ENCODE results near the gene FBXL19. TPM values are rescaled to one million over a fixed set of nuclear protein-coding genes. Genes with fewer than 3 reads are reported as not detected.

Gene FBXL19
- total and polyA plus RNA-seq, 2 of the 8 experiments (the other 6 are each of a cell fraction or from before 2014, with no cell fraction given): 47.2 to 72.2 TPM

DNA sequence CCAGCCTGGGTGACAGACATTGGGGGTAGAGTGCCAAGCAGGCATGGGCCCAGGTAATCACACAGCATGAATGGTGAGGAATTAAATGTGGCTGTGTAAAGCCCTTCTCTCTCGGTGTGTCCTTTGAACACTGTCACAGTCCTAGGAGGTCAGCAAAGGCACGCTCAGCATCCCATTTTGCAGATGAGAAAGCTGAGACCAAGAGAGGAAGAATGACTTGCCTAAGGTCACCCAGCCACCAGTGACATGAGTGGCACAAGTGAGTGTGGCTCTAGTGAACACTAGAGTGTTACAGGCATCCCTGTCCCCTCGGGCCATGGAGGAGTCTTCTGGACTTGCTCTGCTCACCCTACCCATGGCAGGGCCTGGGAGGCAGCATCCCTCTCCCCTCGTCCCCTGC, 16.3 kb upstream of the FBXL19 start:
- no peak overlapping the region for H2BK15ac ChIP-seq (ENCODE audit: low read length)

More for the DNA sequence above, 16.3 kb upstream of the FBXL19 start:
- WGBS, 2 experiments (ENCODE audit: extremely low coverage in 1 of 2, insufficient coverage in 1 of 2, insufficient read length in 1 of 2, insufficient replicate concordance in 2 of 2, low coverage in 1 of 2, low lambda C conversion rate in 2 of 2, missing lambda C conversion rate in 1 of 2): 87% methylated on average over 4 of the region's 4 CpGs; no CpG with 5 or more reads in 1 of the 2 experiments
- Histone ChIP-seq H3K4me2 (ENCODE audit: insufficient read depth in 1 of 2, low read depth in 2 of 2, low read length in 2 of 2) (no peak overlapping the region), H2BK20ac (ENCODE audit: low read length) (no peak overlapping the region), H3K79me1 (ENCODE audit: low read depth, low read length) (no peaks in the 10 kb centered on the region), H3K4me3 (ENCODE audit: extremely low read depth in 1 of 4, insufficient read depth in 2 of 4, low read depth in 3 of 4, low read length in 4 of 4) (no peak overlapping the region), H3K23me2 (ENCODE audit: low read depth, low read length) (no peaks in the 10 kb centered on the region; the same call in 1 of the 2 replicates), H2AFZ (ENCODE audit: low read length) (no peak overlapping the region), H3K9ac (replicated peaks in 1 of 4; ENCODE audit: extremely low read depth in 1 of 4, low read depth in 3 of 4, low read length in 3 of 4) (no peak overlapping the region), H2BK5ac (ENCODE audit: low read depth, low read length) (no peak overlapping the region), H3K36me3 (ENCODE audit: control insufficient read depth in 2 of 4, insufficient read depth in 4 of 4, low read length in 3 of 4) (no peaks in the 10 kb centered on the region), H4K8ac (ENCODE audit: extremely low read depth, insufficient read depth, low read length) (no peak overlapping the region), H4K5ac (ENCODE audit: insufficient read length, low read depth, low read length) (no peak overlapping the region), H4K20me1 (replicated peaks in 1 of 2; ENCODE audit: control insufficient read depth in 1 of 2, insufficient read depth in 2 of 2, low read length in 2 of 2) (no peaks in the 10 kb centered on the region), H2BK12ac (ENCODE audit: low read depth, low read length) (no peak overlapping the region), H2AK5ac (ENCODE audit: low read depth, low read length) (no peak overlapping the region), H3K18ac (ENCODE audit: extremely low read depth, low read length) (no peak overlapping the region), H3K27me3 (replicated peaks in 1 of 4; ENCODE audit: control insufficient read depth in 3 of 4, extremely low read depth in 1 of 4, insufficient read depth in 3 of 4, low read length in 3 of 4) (0 out of 7 replicates have a peak, but pooled peaks cover 0 to 5% (median 0%) of the 10 kb centered on the region in 4 experiments), H3K79me2 (ENCODE audit: control insufficient read depth in 1 of 2, insufficient read depth in 2 of 2, low read length in 2 of 2) (no peaks in the 10 kb centered on the region), H2BK120ac (replicated peaks; ENCODE audit: low read depth, low read length) (no peak overlapping the region), H3K9me3 (ENCODE audit: insufficient read depth in 2 of 2, low read depth in 1 of 2, low read length in 1 of 2) (no peaks in the 10 kb centered on the region), H4K91ac (replicated peaks; ENCODE audit: insufficient read length, low read length) (no peak overlapping the region), H3K4me1 (replicated peaks in 1 of 4; ENCODE audit: control insufficient read depth in 3 of 4, insufficient read depth in 4 of 4, low read length in 3 of 4) (peaks cover 0 to 11% (median 9%) of the 10 kb centered on the region in 4 experiments; a peak in 6 of 7 replicates), H3K4ac (replicated peaks; ENCODE audit: insufficient read length, low read depth, low read length) (no peak overlapping the region), H3K56ac (replicated peaks; ENCODE audit: insufficient read length, low read depth, low read length) (no peak overlapping the region), H3K14ac (ENCODE audit: insufficient read length) (no peak overlapping the region), H3K23ac (ENCODE audit: insufficient read length) (no peak overlapping the region), H3K27ac (ENCODE audit: low read depth, low read length) (no peak overlapping the region)
- CTCF ChIA-PET (ENCODE audit: partially characterized antibody): interaction anchor here (1.2 to 3.1 kb wide), 3 partner anchors 35 to 64 kb away, joined by 3 to 11 read pairs (median 4); no protein-coding TSS in a partner anchor
- FAIRE-seq (no peak), DNase-seq (ENCODE audit: low read depth in 1 of 2, low spot score in 2 of 2) (no peak)
- POLR2A ChIA-PET (ENCODE audit: partially characterized antibody): interaction anchor here (0.8 to 1.5 kb wide), 3 partner anchors 14 to 273 kb away, joined by 3 to 4 read pairs (median 4); no protein-coding TSS in a partner anchor
- TF ChIP-seq ATF3 (IDR thresholded peaks at IDR 0.05; ENCODE audit: insufficient read depth, low read depth, low read length) (no peak), YY1 (IDR thresholded peaks at IDR 0.05; ENCODE audit: low read depth, low read length) (no peak), SIRT6 (IDR thresholded peaks at IDR 0.05; ENCODE audit: low read length) (no peak), POU5F1 (IDR thresholded peaks at IDR 0.05; ENCODE audit: low read depth, low read length) (no peak), TEAD4 (IDR thresholded peaks at IDR 0.05; ENCODE audit: low read depth, low read length) (no peak), ATF2 (IDR thresholded peaks at IDR 0.05; ENCODE audit: low read length) (no peak), E2F6 (IDR thresholded peaks at IDR 0.05) (no peak), TBP (IDR thresholded peaks at IDR 0.05; ENCODE audit: low read depth, low read length) (no peak), SUZ12 (IDR thresholded peaks at IDR 0.05; ENCODE audit: low read length) (no peak), JUN (IDR thresholded peaks at IDR 0.05; ENCODE audit: low read depth, low read length) (no peak), SP1 (IDR thresholded peaks at IDR 0.05; ENCODE audit: low read depth, low read length) (no peak)
